SK-N-SH treated with all-trans-retinoic acid at 6 μM for 48 hours (cell line): ENCODE measurements around the gene PLET1.

Source experiments
- ATAC-seq: fragments of 200-7000 bp; cut with Tn5 transposase; 3 replicates; pipeline ENCODE4 v1.9.1; 2020; ENCODE audit warnings: mild to moderate bottlenecking, moderate library complexity
- ARNTL ChIP-seq: fragments of 450-650 bp; formaldehyde crosslinking; IDR thresholded peaks from 2 replicates; pipeline ENCODE4 v1.5.0; 2020; ENCODE audit warnings: low read depth, mild to moderate bottlenecking, moderate library complexity, borderline replicate concordance
- CSDC2 ChIP-seq: fragments of 250-450 bp; sonication (Bioruptor Pico); IDR thresholded peaks from 2 replicates; pipeline ENCODE4 v1.5.0; 2020; ENCODE audit warnings: mild to moderate bottlenecking, moderate library complexity
- CSRNP3 ChIP-seq: fragments of 250-450 bp; sonication (Bioruptor Pico); IDR thresholded peaks from 2 replicates; pipeline ENCODE4 v1.5.1; 2021; ENCODE audit warnings: mild to moderate bottlenecking, moderate library complexity
- ESRRG ChIP-seq: fragments of 250-450 bp; sonication (Bioruptor Pico); IDR thresholded peaks from 2 replicates; pipeline ENCODE4 v1.6.1; 2021; ENCODE audit warnings: mild to moderate bottlenecking
- GLIS3 ChIP-seq: fragments of 250-450 bp; sonication (Bioruptor Pico); IDR thresholded peaks from 2 replicates; pipeline ENCODE4 v1.5.0; 2020; ENCODE audit warnings: mild to moderate bottlenecking, moderate library complexity
- ISL1 ChIP-seq: fragments of 250-450 bp; sonication (Bioruptor Pico); IDR thresholded peaks from 2 replicates; pipeline ENCODE4 v2.1.2; 2022; ENCODE audit warnings: mild to moderate bottlenecking, moderate library complexity
- OSR1 ChIP-seq: fragments of 250-450 bp; sonication (Bioruptor Pico); IDR thresholded peaks from 2 replicates; pipeline ENCODE4 v1.8.0; 2022; ENCODE audit warnings: moderate library complexity, mild to moderate bottlenecking, inconsistent platforms
- PATZ1 ChIP-seq: fragments of 250-450 bp; sonication (Bioruptor Pico); IDR thresholded peaks from 2 replicates; pipeline ENCODE4 v1.8.0; 2020; ENCODE audit warnings: mild to moderate bottlenecking, moderate library complexity, borderline replicate concordance
- POU6F1 ChIP-seq: fragments of 250-450 bp; sonication (Bioruptor Pico); IDR thresholded peaks from 2 replicates; pipeline ENCODE4 v1.8.0; 2021; ENCODE audit warnings: low read depth, mild to moderate bottlenecking, moderate library complexity, borderline replicate concordance
- PPARA ChIP-seq: fragments of 250-450 bp; sonication (Bioruptor Pico); IDR thresholded peaks from 2 replicates; pipeline ENCODE4 v1.5.0; 2020; ENCODE audit warnings: mild to moderate bottlenecking, borderline replicate concordance
- RARB ChIP-seq: fragments of 250-450 bp; sonication (Bioruptor Pico); IDR thresholded peaks from 2 replicates; pipeline ENCODE4 v1.8.0; 2021; ENCODE audit warnings: mild to moderate bottlenecking, moderate library complexity
- TOX ChIP-seq: fragments of 250-450 bp; sonication (Bioruptor Pico); IDR thresholded peaks from 2 replicates; pipeline ENCODE4 v1.8.0; 2021; ENCODE audit warnings: mild to moderate bottlenecking, moderate library complexity, borderline replicate concordance
- TSHZ2 ChIP-seq: fragments of 250-450 bp; sonication (Bioruptor Pico); IDR thresholded peaks from 2 replicates; pipeline ENCODE4 v1.5.0; 2020; ENCODE audit warnings: mild to moderate bottlenecking, moderate library complexity
- ZC3H10 ChIP-seq: fragments of 250-450 bp; sonication (Bioruptor Pico); IDR thresholded peaks from 2 replicates; pipeline ENCODE4 v1.5.1; 2021; ENCODE audit warnings: mild to moderate bottlenecking, moderate library complexity
- ZFP3 ChIP-seq: fragments of 250-450 bp; sonication (Bioruptor Pico); IDR thresholded peaks from 2 replicates; pipeline ENCODE4 v1.5.0; 2020; ENCODE audit warnings: mild to moderate bottlenecking, moderate library complexity
- ZFP30 ChIP-seq: fragments of 450-650 bp; formaldehyde crosslinking; IDR thresholded peaks from 2 replicates; pipeline ENCODE4 v1.5.0; 2022; ENCODE audit warnings: mild to moderate bottlenecking, moderate library complexity
- ZNF565 ChIP-seq: fragments of 450-650 bp; formaldehyde crosslinking; conservative IDR thresholded peaks from 2 replicates; pipeline ENCODE4 v1.5.0; 2020; ENCODE audit warnings: low read depth, mild to moderate bottlenecking, moderate library complexity
- ZNF70 ChIP-seq: fragments of 450-650 bp; formaldehyde crosslinking; IDR thresholded peaks from 2 replicates; pipeline ENCODE4 v1.5.0; 2020; ENCODE audit warnings: mild to moderate bottlenecking, moderate library complexity
- ZNF8 ChIP-seq: fragments of 450-650 bp; formaldehyde crosslinking; IDR thresholded peaks from 2 replicates; pipeline ENCODE4 v1.5.0; 2020; ENCODE audit warnings: mild to moderate bottlenecking, moderate library complexity
- TF ChIP-seq, protein P1 (sequence below): fragments of 250-450 bp; sonication (Bioruptor Pico); IDR thresholded peaks from 2 replicates; pipeline ENCODE4 v1.5.1; 2020; ENCODE audit warnings: low read depth, mild to moderate bottlenecking, moderate library complexity

The PLET1 gene

DNA sequence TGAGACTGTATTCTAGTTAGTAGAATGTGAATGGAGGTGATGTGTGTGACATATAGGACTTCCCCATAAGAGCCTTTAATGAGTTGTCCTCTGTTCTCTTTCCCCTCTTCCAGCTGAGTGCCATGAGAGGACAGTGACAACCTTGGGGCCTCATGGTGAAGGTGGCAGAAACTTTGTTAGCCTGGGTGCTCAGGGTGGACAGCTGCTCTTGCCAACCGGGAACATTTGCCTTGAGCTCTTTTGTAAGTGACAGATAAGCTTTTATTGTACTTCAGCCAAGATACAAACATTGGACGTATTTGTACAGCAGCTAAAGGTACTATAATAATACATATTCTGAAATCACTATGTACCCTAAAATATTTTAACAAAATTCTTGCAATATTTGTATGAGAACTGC lies 33.0 kb upstream of the PLET1 start:
- TF ChIP-seq ISL1 (CRISPR knock-in tag) (no peak), ZNF8 (CRISPR knock-in tag) (no peak), RARB (CRISPR knock-in tag) (no peak), ARNTL (CRISPR knock-in tag) (no peak), ZNF70 (CRISPR knock-in tag) (no peak), GLIS3 (no peak), ZFP3 (no peak), ZNF565 (CRISPR knock-in tag) (no peak), PPARA (CRISPR knock-in tag) (no peak), ESRRG (no peak), TOX (CRISPR knock-in tag) (no peak), OSR1 (no peak), CSDC2 (CRISPR knock-in tag) (no peak), CSRNP3 (CRISPR knock-in tag) (no peak), POU6F1 (no peak), ZC3H10 (CRISPR knock-in tag) (no peak), TSHZ2 (CRISPR knock-in tag) (no peak), PATZ1 (CRISPR knock-in tag) (no peak)
- TF ChIP-seq, protein P1, sequence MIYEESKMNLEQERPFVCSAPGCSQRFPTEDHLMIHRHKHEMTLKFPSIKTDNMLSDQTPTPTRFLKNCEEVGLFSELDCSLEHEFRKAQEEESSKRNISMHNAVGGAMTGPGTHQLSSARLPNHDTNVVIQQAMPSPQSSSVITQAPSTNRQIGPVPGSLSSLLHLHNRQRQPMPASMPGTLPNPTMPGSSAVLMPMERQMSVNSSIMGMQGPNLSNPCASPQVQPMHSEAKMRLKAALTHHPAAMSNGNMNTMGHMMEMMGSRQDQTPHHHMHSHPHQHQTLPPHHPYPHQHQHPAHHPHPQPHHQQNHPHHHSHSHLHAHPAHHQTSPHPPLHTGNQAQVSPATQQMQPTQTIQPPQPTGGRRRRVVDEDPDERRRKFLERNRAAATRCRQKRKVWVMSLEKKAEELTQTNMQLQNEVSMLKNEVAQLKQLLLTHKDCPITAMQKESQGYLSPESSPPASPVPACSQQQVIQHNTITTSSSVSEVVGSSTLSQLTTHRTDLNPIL (CRISPR knock-in tag), result no peak
- no peak for ATAC-seq

GRCh38 chr11:112292785-112293407 lies 32.2 kb upstream of the PLET1 start:
- TF ChIP-seq GLIS3, result no peak
- no peak for TF ChIP-seq ZFP30
- TF ChIP-seq ZNF8 (CRISPR knock-in tag), result no peak
- TF ChIP-seq ISL1 (CRISPR knock-in tag), result peak; percentile 93
- TF ChIP-seq, protein P1 (CRISPR knock-in tag), result peak; percentile 67; the same call in 1 of the 2 replicates
- no peak for TF ChIP-seq ZFP3
- TF ChIP-seq POU6F1, result peak; percentile 22; the same call in 1 of the 2 replicates
- TF ChIP-seq, all 23 proteins: peak for 3
- ATAC-seq, result peak; percentile 74
